GM19025 (cell line): ENCODE measurements around the gene LRRC15.

Experiments
- ATAC-seq: cut with Tn5 transposase; IDR thresholded peaks from one replicate; pipeline ENCODE4 v1.9.1; 2021; ENCODE audit warnings: mild to moderate bottlenecking, low read depth, moderate library complexity; ENCODE audit not compliant: unreplicated experiment

The LRRC15 gene

GRCh38 chr3:194369522-194370279 lies at the start of gene LRRC15:
Gene LRRC15 (minus strand): TSS chr3:194369743. CDS start chr3:194361043, 8,700 bp downstream.
- ATAC-seq, result no peak

- ATAC-seq, result no peak
Measured at GRCh38 chr3:194418671-194419070, 49.1 kb upstream of the LRRC15 start.

- ATAC-seq, result no peak
Measured at GRCh38 chr3:194407423-194407822, 37.9 kb upstream of the LRRC15 start.

GRCh38 chr3:194405766-194406165 lies 36.2 kb upstream of the LRRC15 start:
- ATAC-seq, result no peak

GRCh38 chr3:194404365-194405140 lies 35.0 kb upstream of the LRRC15 start:
- ATAC-seq, result no peak

- no peak for ATAC-seq
Measured at GRCh38 chr3:194401868-194402329, 32.4 kb upstream of the LRRC15 start.

GRCh38 chr3:194401346-194401745 lies 31.8 kb upstream of the LRRC15 start:
- ATAC-seq, result no peak

GRCh38 chr3:194399874-194400411 lies 30.4 kb upstream of the LRRC15 start:
- ATAC-seq, result no peak

GRCh38 chr3:194399166-194399565 lies 29.6 kb upstream of the LRRC15 start, which contains the start of gene GP5:
Gene GP5 (minus strand): TSS chr3:194399266. CDS start chr3:194398282, 984 bp downstream.
- ATAC-seq, result no peak

GRCh38 chr3:194397757-194398312 lies 28.3 kb upstream of the LRRC15 start:
- no peak for ATAC-seq

- ATAC-seq, result no peak
Measured at GRCh38 chr3:194396859-194397756, 27.6 kb upstream of the LRRC15 start.

GRCh38 chr3:194396539-194396858 lies 27.0 kb upstream of the LRRC15 start:
- ATAC-seq, result no peak

- ATAC-seq, result no peak
Measured at GRCh38 chr3:194395778-194396538, 26.4 kb upstream of the LRRC15 start.

GRCh38 chr3:194395212-194395611 lies 25.7 kb upstream of the LRRC15 start:
- no peak for ATAC-seq

- no peak for ATAC-seq
Measured at GRCh38 chr3:194392576-194392975, 23.0 kb upstream of the LRRC15 start.

- no peak for ATAC-seq
Measured at GRCh38 chr3:194390835-194391234, 21.3 kb upstream of the LRRC15 start.

- no peak for ATAC-seq
Measured at GRCh38 chr3:194389269-194389668, 19.7 kb upstream of the LRRC15 start.

GRCh38 chr3:194387926-194388418 lies 18.4 kb upstream of the LRRC15 start:
- no peak for ATAC-seq

- no peak for ATAC-seq
Measured at GRCh38 chr3:194387276-194387675, 17.7 kb upstream of the LRRC15 start.
